Measurements from ENCODE around the gene SETD6.

GRCh38 chr16:58500430-58501241 lies 14.7 kb upstream of the SETD6 start:
- TF ChIP-seq CTCF (IDR thresholded peaks at IDR 0.05) (no peak), POLR2A (IDR thresholded peaks at IDR 0.05) (no peak)

Measured in thyroid gland (tissue), 4 donors.